ENCODE measurements around the gene SOX12. TPM values are rescaled to one million over a fixed set of nuclear protein-coding genes. Genes with fewer than 3 reads are reported as not detected.

The SOX12 gene
- total and polyA plus RNA-seq, 4 donors, result 0.67 to 4.2 (median 1.7) TPM

- Histone ChIP-seq H3K36me3 (ENCODE audit: control insufficient read depth in 4 of 4, insufficient read depth in 3 of 4, low read depth in 1 of 4, low read length in 3 of 4) (no peaks in the 10 kb centered on the region), H3K27me3 (ENCODE audit: control insufficient read depth in 4 of 4, insufficient read depth in 4 of 4, low read length in 3 of 4) (no peaks in the 10 kb centered on the region), H3K9ac (ENCODE audit: low read depth in 1 of 2, low read length in 2 of 2) (no peak overlapping the region), H3K9me3 (ENCODE audit: control insufficient read depth in 4 of 4, low read length in 3 of 4) (no peaks in the 10 kb centered on the region), H3K4me3 (ENCODE audit: low read depth in 1 of 3, low read length in 3 of 3) (no peak overlapping the region), H3K4me1 (ENCODE audit: control insufficient read depth in 4 of 4, insufficient read depth in 4 of 4, low read length in 3 of 4) (peaks cover 0 to 8% (median 0%) of the 10 kb centered on the region in 4 donors), H3K27ac (ENCODE audit: low read depth in 1 of 2, low read length in 2 of 2) (no peak overlapping the region)
- 85% methylated on average over 10 of the region's 10 CpGs for WGBS
- no peak for TF ChIP-seq ATF3 (IDR thresholded peaks at IDR 0.05)
- no peak for TF ChIP-seq GABPA (IDR thresholded peaks at IDR 0.05 in 1 of 2, conservative IDR thresholded peaks at IDR 0.05 in 1 of 2)
- TF ChIP-seq CTCF (IDR thresholded peaks at IDR 0.05; ENCODE audit: low read depth, low read length, missing input control), result no peak
- TF ChIP-seq FOXA2 (IDR thresholded peaks at IDR 0.05), result no peak
- no peak for TF ChIP-seq RXRA (IDR thresholded peaks at IDR 0.05)
- TF ChIP-seq EGR1 (IDR thresholded peaks at IDR 0.05; ENCODE audit: low read depth in 2 of 2), result no peak
- no peak for TF ChIP-seq HNF4A (conservative IDR thresholded peaks at IDR 0.05)
- no peak for TF ChIP-seq ZBTB33 (IDR thresholded peaks at IDR 0.05)
- TF ChIP-seq SP1 (IDR thresholded peaks at IDR 0.05), result no peak
- TF ChIP-seq HNF4G (IDR thresholded peaks at IDR 0.05), result no peak
- no peak for TF ChIP-seq RAD21 (IDR thresholded peaks at IDR 0.05)
- TF ChIP-seq MAX (IDR thresholded peaks at IDR 0.05), result no peak
- TF ChIP-seq NR2F2 (IDR thresholded peaks at IDR 0.05), result no peak
- TF ChIP-seq FOXA1 (IDR thresholded peaks at IDR 0.05), result no peak
- TF ChIP-seq TAF1 (conservative IDR thresholded peaks at IDR 0.05), result no peak
- TF ChIP-seq YY1 (IDR thresholded peaks at IDR 0.05), result no peak
- no peak for TF ChIP-seq REST (IDR thresholded peaks at IDR 0.05)
- TF ChIP-seq JUND (IDR thresholded peaks at IDR 0.05), result no peak
- DNase-seq (ENCODE audit: low spot score), result no peak
These were observed 31.4 kb downstream of the SOX12 start for GRCh38 chr20:356745-357144.

Data from liver (tissue), 9 donors.